ENCODE data around the gene NENF.

- TF ChIP-seq POU6F1 (CRISPR knock-in tag; IDR thresholded peaks at IDR 0.05; ENCODE audit: borderline replicate concordance, low read depth) (no peak), RARB (CRISPR knock-in tag; IDR thresholded peaks at IDR 0.05) (no peak), PPARA (CRISPR knock-in tag; IDR thresholded peaks at IDR 0.05; ENCODE audit: borderline replicate concordance) (no peak), TCF4 (CRISPR knock-in tag; IDR thresholded peaks at IDR 0.05; ENCODE audit: borderline replicate concordance) (no peak), GLIS3 (CRISPR knock-in tag; IDR thresholded peaks at IDR 0.05) (no peak), ISL1 (CRISPR knock-in tag; IDR thresholded peaks at IDR 0.05) (no peak), CREB5 (CRISPR knock-in tag; IDR thresholded peaks at IDR 0.05; ENCODE audit: low read depth) (no peak), ZC3H10 (CRISPR knock-in tag; IDR thresholded peaks at IDR 0.05) (no peak), PATZ1 (CRISPR knock-in tag; IDR thresholded peaks at IDR 0.05; ENCODE audit: borderline replicate concordance) (no peak), ZFP3 (CRISPR knock-in tag; IDR thresholded peaks at IDR 0.05) (no peak), ZFP30 (CRISPR knock-in tag; IDR thresholded peaks at IDR 0.05) (no peak), ARNTL (CRISPR knock-in tag; IDR thresholded peaks at IDR 0.05; ENCODE audit: borderline replicate concordance, low read depth) (no peak)
These were observed 18.9 kb downstream of the NENF start for GRCh38 chr1:212451416-212452322.
